ENCODE data around the gene TUBB2B.
A peak's percentile ranks its signal among the peaks of the same experiment; 100 is the strongest.
"Not testable (repeated sequence)": the region's sequence is repeated elsewhere in the genome, so short reads cannot be mapped to it uniquely, and the experiment has no call there.

TUBB2B gene

GRCh38 chr6:3209114-3210023, 18.1 kb downstream of the TUBB2B start:
- DNase-seq = peak; percentile 80

- DNase-seq = no peak
These were observed 18.7 kb downstream of the TUBB2B start for GRCh38 chr6:3208775-3209113.

GRCh38 chr6:3208098-3208774, 19.2 kb downstream of the TUBB2B start:
- DNase-seq = no peak

GRCh38 chr6:3206339-3207015, 21.0 kb downstream of the TUBB2B start:
- DNase-seq = no peak

- DNase-seq = no peak
These were observed 21.5 kb downstream of the TUBB2B start for GRCh38 chr6:3205913-3206312.

GRCh38 chr6:3204921-3205320, 22.5 kb downstream of the TUBB2B start:
- no peak for DNase-seq

- DNase-seq = no peak
These were observed 24.3 kb downstream of the TUBB2B start for GRCh38 chr6:3202999-3203696.

- DNase-seq = no peak
These were observed 26.1 kb downstream of the TUBB2B start for GRCh38 chr6:3201388-3201787.

GRCh38 chr6:3200682-3201081, 26.8 kb downstream of the TUBB2B start:
- no peak for DNase-seq

GRCh38 chr6:3199382-3199781, 28.1 kb downstream of the TUBB2B start:
- no peak for DNase-seq

GRCh38 chr6:3197734-3198133, 29.7 kb downstream of the TUBB2B start:
- DNase-seq = not testable (repeated sequence)

- DNase-seq = no peak
These were observed 30.7 kb downstream of the TUBB2B start for GRCh38 chr6:3196770-3197169.

GRCh38 chr6:3195695-3196497, 31.6 kb downstream of the TUBB2B start:
- DNase-seq = no peak

- no peak for DNase-seq
These were observed 32.1 kb downstream of the TUBB2B start for GRCh38 chr6:3195420-3195694.

GRCh38 chr6:3194535-3195419, 32.7 kb downstream of the TUBB2B start:
- no peak for DNase-seq

GRCh38 chr6:3193102-3193849, 34.2 kb downstream of the TUBB2B start:
- no peak for DNase-seq

GRCh38 chr6:3190779-3191178, 36.7 kb downstream of the TUBB2B start:
- DNase-seq = no peak

GRCh38 chr6:3190056-3190455, 37.4 kb downstream of the TUBB2B start:
- no peak for DNase-seq

- not testable (repeated sequence) for DNase-seq
These were observed 38.3 kb downstream of the TUBB2B start for GRCh38 chr6:3189192-3189591.

GRCh38 chr6:3188262-3188661, 39.2 kb downstream of the TUBB2B start:
- DNase-seq = no peak

GRCh38 chr6:3186974-3187382, 40.5 kb downstream of the TUBB2B start:
- DNase-seq = no peak
